Measurements from ENCODE around the gene RCOR2. TPM values are rescaled to one million over a fixed set of nuclear protein-coding genes. Genes with fewer than 3 reads are reported as not detected.

RCOR2 gene
- total and polyA plus RNA-seq, 10 donors: 0.07 to 0.52 (median 0.19) TPM; not detected in 2

GRCh38 chr11:63939397-63939891 is 22.5 kb upstream of the RCOR2 start:
- peak overlapping the region in 6 of 8 donors; percentile 58 to 87 (median 84) for H3K27ac ChIP-seq
- peaks cover 0 to 5% (median 0%) of the 10 kb centered on the region in 6 donors for H3K36me3 ChIP-seq
- intact Hi-C loops (cut with DNase I; ENCODE audit: low total_unique reads): no loop called here
- TF ChIP-seq POLR2AphosphoS5 (IDR thresholded peaks at IDR 0.05) (no peak), POLR2A (IDR thresholded peaks at IDR 0.05) (no peak), CTCF (IDR thresholded peaks at IDR 0.05 in 8 of 11, conservative IDR thresholded peaks at IDR 0.05 in 3 of 11) (no peak)
- no peaks in the 10 kb centered on the region for H3K9me3 ChIP-seq
- H3K4me3 ChIP-seq: peak overlapping the region; percentile 51 to 85 (median 73)
- 2 to 9% (median 4%) methylated on average over 23 to 26 of the region's 26 CpGs for WGBS, 5 donors
- DNase-seq: no peak
- H3K4me1 ChIP-seq: peaks cover 13 to 63% (median 42%) of the 10 kb centered on the region in 6 donors
- no peaks in the 10 kb centered on the region for H3K27me3 ChIP-seq (replicated peaks in 1 of 7)

DNA sequence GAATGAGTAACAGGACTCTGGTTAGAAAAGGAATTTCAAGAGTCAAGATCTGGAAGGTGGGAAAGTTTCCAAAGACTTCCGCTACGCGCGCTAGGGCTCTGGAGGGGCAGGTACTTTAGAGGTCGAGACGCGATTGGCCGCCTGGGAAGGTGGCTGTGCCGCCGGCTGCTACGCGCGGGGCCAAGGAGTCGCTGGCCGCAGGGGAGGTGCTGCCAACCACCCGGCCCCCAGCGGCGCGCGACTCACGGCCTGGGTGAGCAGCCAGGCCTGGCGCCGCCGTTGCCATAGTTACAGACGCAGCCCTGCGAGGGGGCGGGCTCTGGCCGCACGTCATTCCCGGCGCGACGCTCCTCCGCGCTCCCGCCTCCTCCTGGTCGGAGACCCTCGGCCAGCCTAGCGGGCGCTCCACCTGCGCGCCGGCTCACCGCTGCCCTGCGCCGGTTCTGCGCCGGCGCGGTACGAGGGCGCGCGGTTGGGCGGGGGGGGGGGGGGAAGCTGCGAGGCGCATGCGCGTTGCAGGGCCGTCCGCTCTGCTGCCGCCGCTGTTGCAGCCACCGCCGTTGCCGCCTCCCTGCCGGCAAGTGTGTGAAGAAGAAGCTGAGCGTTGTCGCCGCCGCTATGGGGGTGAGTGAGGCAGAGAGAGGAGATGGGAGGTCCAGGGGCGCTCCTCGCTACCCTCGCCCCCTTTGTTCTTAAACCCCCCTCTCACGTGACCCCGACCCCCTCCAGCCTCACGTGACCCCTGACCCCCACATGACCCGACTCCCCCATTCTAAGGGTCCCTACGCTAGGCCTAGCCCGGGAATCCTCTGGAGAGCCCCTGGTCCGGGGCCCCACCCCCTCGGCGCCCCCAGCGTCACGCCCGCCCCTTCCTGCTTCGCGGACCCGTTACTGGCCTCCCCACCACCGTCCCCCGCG is 21.8 kb upstream of the RCOR2 start, which contains the start of gene NAA40:
Gene NAA40 (plus strand): TSS at position 524 of the 918 bp plus-strand sequence. CDS start 95 bp downstream, at position 619.
- H3K4me1 ChIP-seq: peaks cover 13 to 56% (median 38%) of the 10 kb centered on the region in 6 donors
- intact Hi-C loops (cut with DNase I; ENCODE audit: low total_unique reads): no loop called here
- H3K27ac ChIP-seq: peak within 1 kb of the TSS in 7 of 8 donors; percentile 41 to 87 (median 82)
- peaks cover 0 to 5% (median 0%) of the 10 kb centered on the region in 6 donors for H3K36me3 ChIP-seq
- DNase-seq: peak; percentile 98
- no peaks in the 10 kb centered on the region for H3K27me3 ChIP-seq (replicated peaks in 1 of 7)
- 0 to 3% (median 0%) methylated on average over 16 to 92 of the region's 92 CpGs for WGBS, 5 donors
- TF ChIP-seq CTCF (IDR thresholded peaks at IDR 0.05 in 8 of 11, conservative IDR thresholded peaks at IDR 0.05 in 3 of 11) (peak in 5 of 11 experiments; percentile 9 to 53 (median 33)), POLR2AphosphoS5 (IDR thresholded peaks at IDR 0.05) (peak; percentile 54 to 82 (median 77)), POLR2A (IDR thresholded peaks at IDR 0.05) (peak in 1 of 3 donors; percentile 71)
- H3K4me3 ChIP-seq: peak within 1 kb of the TSS; percentile 51 to 85 (median 73)
- H3K9me3 ChIP-seq: no peaks in the 10 kb centered on the region

- H3K9me3 ChIP-seq: no peaks in the 10 kb centered on the region
- H3K4me1 ChIP-seq: peaks cover 11 to 47% (median 34%) of the 10 kb centered on the region in 6 donors
- peak overlapping the region in 7 of 8 donors; percentile 41 to 87 (median 82) for H3K27ac ChIP-seq
- WGBS, 5 donors: 23 to 25% (median 23%) methylated on average over 30 of the region's 30 CpGs
- peak; percentile 84 for DNase-seq
- intact Hi-C loops (cut with DNase I; ENCODE audit: low total_unique reads): no loop called here
- TF ChIP-seq POLR2AphosphoS5 (IDR thresholded peaks at IDR 0.05): no peak
- no peak for TF ChIP-seq CTCF (IDR thresholded peaks at IDR 0.05 in 8 of 11, conservative IDR thresholded peaks at IDR 0.05 in 3 of 11)
- no peak for TF ChIP-seq POLR2A (IDR thresholded peaks at IDR 0.05)
- peak overlapping the region; percentile 51 to 85 (median 73) for H3K4me3 ChIP-seq
- no peaks in the 10 kb centered on the region for H3K27me3 ChIP-seq (replicated peaks in 1 of 7)
- peaks cover 0 to 5% (median 0%) of the 10 kb centered on the region in 6 donors for H3K36me3 ChIP-seq
These were observed 20.9 kb upstream of the RCOR2 start for GRCh38 chr11:63937713-63938478.
